NT2/D1 (cell line): Measurements from ENCODE around the gene NADK.

Experiments
- YY1 ChIP-seq: IDR thresholded peaks from 2 replicates; pipeline ENCODE4 v1.6.1; 2011; ENCODE audit not compliant: insufficient read length, insufficient read depth
- ZNF274 ChIP-seq: IDR thresholded peaks from 2 replicates; pipeline ENCODE4 v1.6.1; 2011; ENCODE audit warnings: mild to moderate bottlenecking, low read depth, low read length

- TF ChIP-seq ZNF274 (no peak), YY1 (no peak)
Measured at GRCh38 chr1:1802871-1803270, 24.6 kb upstream of the NADK start.
